GM12878 (cell line): ENCODE measurements around the gene ACACA. TPM values are rescaled to one million over a fixed set of nuclear protein-coding genes. Genes with fewer than 3 reads are reported as not detected.
A peak's percentile ranks its signal among the peaks of the same experiment; 100 is the strongest.

Experiments
- ATAC-seq: fragments of 200-7000 bp; cut with Tn5 transposase; 3 replicates; pipeline ENCODE4 v1.9.1; 2020; ENCODE audit warnings: mild to moderate bottlenecking, moderate library complexity
- BruUV-seq: library from RNA; stranded (reverse); fragments of 400-500 nt; replicated peaks from 2 replicates; lab custom pipeline; 2021; lab: Mats Ljungman, UMichigan
- CTCF ChIA-PET: fragments of 300-600 bp; sonication (Branson Sonifier 250); formaldehyde crosslinking; extraction: SDS; loops from one replicate; lab custom pipeline; 2021; ENCODE audit warnings: inconsistent platforms; lab: Yijun Ruan, JAX
- POLR2A ChIA-PET: fragments of 350-600 bp; formaldehyde crosslinking; extraction: SDS; loops from one replicate; lab custom pipeline; 2021; ENCODE audit warnings: inconsistent platforms; lab: Charles Lee
- RAD21 ChIA-PET: fragments of 300-600 bp; sonication (Branson Sonifier 250); formaldehyde crosslinking; loops from one replicate; lab custom pipeline; 2023; ENCODE audit warnings: antibody characterized with exemption; ENCODE audit not compliant: unreplicated experiment; lab: Charles Lee
- SMC1A ChIA-PET: fragments of 300-600 bp; sonication (Branson Sonifier 250); formaldehyde crosslinking; loops from one replicate; lab custom pipeline; 2023; ENCODE audit not compliant: unreplicated experiment, uncharacterized antibody; lab: Charles Lee
- DNase-seq: peaks from one replicate; pipeline ENCODE4 v3.0.0-alpha.2; 2011; ENCODE audit warnings: low read depth, low spot score
- FAIRE-seq: peaks from 3 replicates; lab custom pipeline; 2011; peaks lifted over from hg19 to GRCh38; lab: Jason Lieb, UNC
- H2AFZ ChIP-seq: 2 replicates; pipeline ENCODE4 v1.6.0; 2011; ENCODE audit warnings: low read depth, low read length, control low read depth; ENCODE audit not compliant: control insufficient read depth
- H3K27ac ChIP-seq: 2 replicates; pipeline ENCODE4 v1.5.1; 2011; ENCODE audit warnings: control low read depth; ENCODE audit not compliant: control insufficient read depth, insufficient read depth
- H3K27me3 ChIP-seq, 2 experiments: replicated peaks in 1 of 2; 2 replicates each; pipeline versions ENCODE4 v1.6.0 to v1.6.1; 2011; ENCODE audit warnings: low read length in 1 of 2; ENCODE audit not compliant: control insufficient read depth in 2 of 2, insufficient read depth in 2 of 2
- H3K36me3 ChIP-seq, 2 experiments: 2 replicates each; pipeline ENCODE4 v1.5.1; 2011; ENCODE audit warnings: low read length in 1 of 2; ENCODE audit not compliant: control insufficient read depth in 2 of 2, insufficient read depth in 2 of 2
- H3K4me1 ChIP-seq: 2 replicates; pipeline ENCODE4 v1.6.1; 2011; ENCODE audit warnings: mild to moderate bottlenecking, low read length, moderate library complexity, mixed read lengths; ENCODE audit not compliant: control insufficient read depth, insufficient read depth
- H3K4me2 ChIP-seq: 2 replicates; pipeline ENCODE4 v1.6.0; 2011; ENCODE audit warnings: control low read depth; ENCODE audit not compliant: control insufficient read depth, insufficient read depth
- H3K4me3 ChIP-seq: fragments of 200-600 bp; sonication (generic); 2 replicates; pipeline ENCODE4 v1.5.1; 2016
- H3K79me2 ChIP-seq: 2 replicates; pipeline ENCODE4 v1.6.0; 2011; ENCODE audit warnings: low read length; ENCODE audit not compliant: control insufficient read depth, insufficient read depth
- H3K9ac ChIP-seq: 2 replicates; pipeline ENCODE4 v1.8.0; 2011; ENCODE audit warnings: low read length, control low read depth, mixed read lengths; ENCODE audit not compliant: control insufficient read depth, insufficient read depth
- H3K9me3 ChIP-seq: replicated peaks from 3 replicates; pipeline ENCODE4 v1.5.1; 2011; ENCODE audit warnings: mild to moderate bottlenecking, low read length; ENCODE audit not compliant: control insufficient read depth, insufficient read depth
- H4K20me1 ChIP-seq: 2 replicates; pipeline ENCODE4 v1.6.0; 2011; ENCODE audit not compliant: control insufficient read depth, insufficient read depth
- CEBPB ChIP-seq, 2 experiments: fragments of 150-350 bp in 1 of 2; IDR thresholded peaks; 2 replicates each; pipeline ENCODE4 v1.6.1; 2012 to 2014; ENCODE audit warnings: low read depth in 2 of 2, low read length in 2 of 2, borderline replicate concordance in 1 of 2, inconsistent platforms in 1 of 2
- CREB1 ChIP-seq: IDR thresholded peaks from 2 replicates; pipeline ENCODE4 v1.6.1; 2012; ENCODE audit warnings: low read depth, mild to moderate bottlenecking, inconsistent platforms
- FOXK2 ChIP-seq: fragments of 450-650 bp; IDR thresholded peaks from 2 replicates; pipeline ENCODE4 v1.6.1; 2017; ENCODE audit warnings: mild to moderate bottlenecking, moderate library complexity
- HDGF ChIP-seq: fragments of 450-650 bp; IDR thresholded peaks from 2 replicates; pipeline ENCODE4 v1.6.1; 2016; ENCODE audit warnings: antibody characterized with exemption
- IKZF2 ChIP-seq, 2 experiments: fragments of 450-650 bp; IDR thresholded peaks; 2 replicates each; pipeline ENCODE4 v1.6.1; 2017; ENCODE audit warnings: mild to moderate bottlenecking in 2 of 2, moderate library complexity in 2 of 2
- MEF2B ChIP-seq: fragments of 450-650 bp; IDR thresholded peaks from 2 replicates; pipeline ENCODE4 v1.6.1; 2018; ENCODE audit warnings: mild to moderate bottlenecking, moderate library complexity; ENCODE audit not compliant: partially characterized antibody, poor library complexity, severe bottlenecking
- MXI1 ChIP-seq: fragments of 150-350 bp; IDR thresholded peaks from 2 replicates; pipeline ENCODE4 v1.6.1; 2011; ENCODE audit warnings: low read depth, mild to moderate bottlenecking, inconsistent platforms, low read length, improper control_type of control experiment
- POLR2AphosphoS5 ChIP-seq: IDR thresholded peaks from 2 replicates; pipeline ENCODE4 v1.6.1; 2011; ENCODE audit warnings: mild to moderate bottlenecking, low read length, inconsistent platforms
- RELA ChIP-seq: fragments of 450-650 bp; IDR thresholded peaks from 2 replicates; pipeline ENCODE4 v1.8.0; 2014; ENCODE audit warnings: borderline replicate concordance; ENCODE audit not compliant: partially characterized antibody
- SMARCA5 ChIP-seq: fragments of 450-650 bp; IDR thresholded peaks from 2 replicates; pipeline ENCODE4 v1.6.1; 2017; ENCODE audit warnings: mild to moderate bottlenecking
- SPI1 ChIP-seq: IDR thresholded peaks from 2 replicates; pipeline ENCODE4 v1.6.1; 2011; ENCODE audit warnings: low read depth, mild to moderate bottlenecking, low read length, moderate library complexity, borderline replicate concordance; ENCODE audit not compliant: insufficient read depth
- SUPT20H ChIP-seq: IDR thresholded peaks from 2 replicates; pipeline ENCODE4 v1.6.1; 2011; ENCODE audit warnings: low read depth, mild to moderate bottlenecking, low read length, moderate library complexity, borderline replicate concordance; ENCODE audit not compliant: control insufficient read depth
- ZBED1 ChIP-seq: IDR thresholded peaks from 2 replicates; pipeline ENCODE4 v1.6.1; 2016; ENCODE audit warnings: borderline replicate concordance
- ZNF217 ChIP-seq: fragments of 450-650 bp; IDR thresholded peaks from 2 replicates; pipeline ENCODE4 v1.6.1; 2017; ENCODE audit warnings: antibody characterized with exemption, mild to moderate bottlenecking
- ZSCAN29 ChIP-seq: fragments of 450-650 bp; IDR thresholded peaks from 2 replicates; pipeline ENCODE4 v1.6.1; 2017; ENCODE audit warnings: mild to moderate bottlenecking, moderate library complexity
- WGBS: methylation state at CpG from one replicate; pipeline ENCODE4 v1.1.6; 2016; ENCODE audit warnings: low lambda C conversion rate; ENCODE audit not compliant: insufficient replicate concordance, insufficient coverage; ENCODE audit errors: missing lambda C conversion rate; 5-methylcytosine and 5-hydroxymethylcytosine counted together
- in situ Hi-C: fragments of 300-500 bp; cut with MboI; formaldehyde crosslinking; loops from 9 replicates; pipeline ENCODE4 v1.14.3; 2018; ENCODE audit warnings: mixed read lengths
- intact Hi-C: fragments of 100-400 bp; cut with micrococcal nuclease; formaldehyde crosslinking; loops from one replicate; pipeline ENCODE4 v1.14.2; 2022; ENCODE audit not compliant: unreplicated experiment
- polyA plus RNA-seq, 11 experiments: library from polyadenylated mRNA; depleted of rRNA in 4 of 11; unstranded in 6 of 11; stranded (reverse) in 5 of 11; fragments of >200 nt; fragmentation: Nextera tagmentation in 4 of 11; fragmentation: Illumina TruSeq in 1 of 11; extraction: Ambion mirVana in 4 of 11; extraction: Trizol in 1 of 11; gene quantifications; 1 replicate in 1 of 11; 2 replicates in 10 of 11; pipeline versions ENCODE4 v1.2.1 to v1.2.3, GENCODE V29; 2011 to 2016; ENCODE audit warnings: inconsistent platforms in 2 of 11, missing spikeins in 2 of 11, low read depth in 1 of 11
- total RNA-seq, 4 experiments: library from RNA; depleted of rRNA in 3 of 4; stranded (reverse); fragments of >200 nt in 3 of 4; fragmentation: Illumina TruSeq in 1 of 4; extraction: Trizol in 1 of 4; gene quantifications; 2 replicates each; pipeline versions ENCODE4 v1.2.1 to v1.2.3, GENCODE V29; 2013 to 2021
- TF ChIP-seq, protein P1 (sequence below): IDR thresholded peaks from 2 replicates; pipeline ENCODE4 v1.6.1; 2011; ENCODE audit warnings: mild to moderate bottlenecking, low read depth, low read length, moderate library complexity; ENCODE audit not compliant: insufficient replicate concordance
- TF ChIP-seq, protein P2 (sequence below): IDR thresholded peaks from 2 replicates; pipeline ENCODE4 v1.6.1; 2011; ENCODE audit warnings: borderline replicate concordance, low read depth, mild to moderate bottlenecking, moderate library complexity, low read length; ENCODE audit not compliant: insufficient read depth, poor library complexity, severe bottlenecking

ACACA gene
- total and polyA plus RNA-seq, 10 of the 15 experiments (the other 5 are each of a cell fraction or from before 2014, with no cell fraction given), result 12.9 to 74.2 (median 32.0) TPM

DNA sequence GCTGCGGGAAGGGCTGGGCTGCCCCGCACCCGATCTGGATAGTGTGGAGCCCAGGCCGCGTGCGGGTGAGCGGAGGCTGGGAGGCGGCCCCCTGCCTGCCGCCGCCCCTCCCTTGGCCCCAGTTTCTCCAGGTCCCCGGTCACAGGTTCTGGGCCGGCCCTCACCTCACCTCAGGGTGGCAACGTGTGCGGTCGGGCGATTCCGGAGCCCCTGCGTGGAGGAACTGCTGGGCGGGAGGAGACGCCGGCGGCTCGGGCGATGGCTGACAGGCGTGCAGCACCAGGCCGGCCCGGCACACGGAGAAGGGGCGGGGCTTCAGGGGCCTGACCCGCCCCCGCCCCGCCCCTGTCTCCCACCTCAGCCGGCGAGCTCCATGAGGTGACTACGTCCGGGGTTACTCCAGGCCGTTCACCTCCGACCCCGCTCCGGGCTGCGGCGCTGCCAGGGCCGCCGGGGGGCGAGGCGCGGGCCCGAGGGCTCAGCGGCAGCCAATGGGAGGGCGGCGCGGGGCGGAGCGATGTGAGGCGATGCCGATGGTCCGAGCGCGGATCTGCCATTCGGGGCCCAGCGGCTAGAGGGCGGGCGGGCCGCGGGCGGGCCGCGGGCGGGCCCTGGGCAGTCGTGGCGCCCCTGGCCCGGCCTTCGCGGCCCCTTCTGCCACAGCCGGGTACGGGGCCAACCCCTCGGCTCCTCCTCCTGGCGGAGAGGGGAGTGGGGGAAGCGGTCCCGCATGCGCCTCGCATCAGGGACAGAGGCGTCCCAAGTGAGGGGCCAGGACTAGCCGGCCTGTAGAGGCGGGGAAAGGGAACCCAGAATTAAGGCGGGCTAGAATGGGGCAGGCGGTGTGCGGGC lies 47.6 kb downstream of the ACACA start (continued):
- TF ChIP-seq POLR2AphosphoS5 (peak; percentile 38; the same call in 1 of the 2 replicates), FOXK2 (no peak), IKZF2 (IDR thresholded peaks at IDR 0.05) (0 out of 4 replicates have a peak, but pooled peaks of 1 of the 2 experiments have one; percentile 34), SUPT20H (no peak), SMARCA5 (0 out of 2 replicates have a peak, but pooled peaks have one; percentile 32), CREB1 (no peak), MEF2B (no peak), ZBED1 (no peak), SPI1 (no peak)
- TF ChIP-seq, all 136 proteins: peak for 30

DNA sequence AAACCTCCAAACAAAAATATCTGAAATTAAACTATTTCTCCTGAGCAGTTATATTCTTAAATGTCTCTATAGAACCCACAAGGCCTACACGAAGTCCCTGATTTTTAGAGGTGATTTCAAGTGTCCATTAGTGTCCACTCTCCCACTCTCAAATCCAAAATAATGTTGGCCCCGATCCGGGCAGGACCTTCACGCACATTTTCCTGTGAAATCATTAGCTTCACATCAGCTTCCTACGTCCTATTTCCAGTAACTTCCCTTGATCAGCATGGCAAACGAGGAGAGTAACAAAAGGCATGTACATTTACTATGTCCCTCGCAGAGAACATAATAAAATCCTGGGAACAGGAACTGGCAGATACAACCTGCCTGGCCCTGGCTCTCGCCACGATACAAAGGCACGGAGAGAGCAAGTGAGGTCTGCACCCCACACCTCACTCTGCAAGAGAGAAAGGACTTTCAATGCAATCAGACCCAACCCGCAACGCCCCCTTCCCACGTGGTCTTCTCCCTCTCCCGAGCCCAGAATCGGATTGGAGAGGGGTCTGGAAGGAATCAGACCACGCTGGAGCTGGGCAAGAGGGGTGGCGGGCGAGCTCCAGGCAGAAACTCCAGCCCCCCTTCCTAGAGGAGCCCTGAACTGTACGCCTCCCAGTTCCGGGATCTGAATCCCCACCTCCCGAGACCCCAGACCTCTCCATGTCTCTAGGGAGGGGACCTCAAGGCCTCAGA lies 48.4 kb downstream of the ACACA start:
- RAD21 ChIA-PET, result interaction anchor here (2.7 kb wide), 1 partner anchor 15 kb away, joined by 12 read pairs; no protein-coding TSS in a partner anchor
- H3K9me3 ChIP-seq, result no peaks in the 10 kb centered on the region
- no peaks in the 10 kb centered on the region for H3K27me3 ChIP-seq
- H3K4me2 ChIP-seq, result peak overlapping the region; percentile 98
- WGBS, result under 1% methylated on average over 20 of the region's 21 CpGs
- POLR2A ChIA-PET, result interaction anchor here (0.6 to 1.1 kb wide), 6 partner anchors 8 to 123 kb away, joined by 3 to 7 read pairs (median 4); partner anchors contain the start of genes ACACA and TADA2A
- no peak for DNase-seq
- in situ Hi-C loops, result no loop called here
- H3K36me3 ChIP-seq, result peaks cover 0 to 2% of the 10 kb centered on the region in 2 experiments; a peak in 3 of 4 replicates
- H3K79me2 ChIP-seq, result peaks cover 33% of the 10 kb centered on the region
- intact Hi-C loops, result loop anchor here (5.0 to 10.0 kb wide), 2 partner anchors 49 to 413 kb away; partner anchors contain the start of genes AATF, ACACA and TADA2A
- H3K27ac ChIP-seq, result peak overlapping the region; percentile 21
- CTCF ChIA-PET, result interaction anchor here (0.6 to 2.4 kb wide), 3 partner anchors 10 to 39 kb away, joined by 3 to 8 read pairs (median 6); no protein-coding TSS in a partner anchor
- peak overlapping the region; percentile 86 for H3K9ac ChIP-seq
- SMC1A ChIA-PET, result interaction anchor here (0.6 to 0.7 kb wide), 5 partner anchors 13 to 83 kb away, joined by 3 to 4 read pairs (median 3); no protein-coding TSS in a partner anchor
- ATAC-seq, result peak; percentile 52
- no peak for FAIRE-seq
- no peaks in the 10 kb centered on the region for H4K20me1 ChIP-seq
- no TSS peak for BruUV-seq
- peak overlapping the region; percentile 82 for H2AFZ ChIP-seq
- peak overlapping the region; percentile 78 for H3K4me3 ChIP-seq
- peaks cover 12% of the 10 kb centered on the region for H3K4me1 ChIP-seq
- no peak for TF ChIP-seq ZSCAN29
- 0 out of 2 replicates have a peak, but pooled peaks have one; percentile 57 for TF ChIP-seq HDGF
- TF ChIP-seq, protein P1, sequence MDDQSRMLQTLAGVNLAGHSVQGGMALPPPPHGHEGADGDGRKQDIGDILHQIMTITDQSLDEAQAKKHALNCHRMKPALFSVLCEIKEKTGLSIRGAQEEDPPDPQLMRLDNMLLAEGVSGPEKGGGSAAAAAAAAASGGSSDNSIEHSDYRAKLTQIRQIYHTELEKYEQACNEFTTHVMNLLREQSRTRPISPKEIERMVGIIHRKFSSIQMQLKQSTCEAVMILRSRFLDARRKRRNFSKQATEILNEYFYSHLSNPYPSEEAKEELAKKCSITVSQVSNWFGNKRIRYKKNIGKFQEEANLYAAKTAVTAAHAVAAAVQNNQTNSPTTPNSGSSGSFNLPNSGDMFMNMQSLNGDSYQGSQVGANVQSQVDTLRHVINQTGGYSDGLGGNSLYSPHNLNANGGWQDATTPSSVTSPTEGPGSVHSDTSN, result no peak
- peak; percentile 9; the same call in 1 of the 2 replicates for TF ChIP-seq MXI1
- TF ChIP-seq CEBPB (IDR thresholded peaks at IDR 0.05; ENCODE audit: borderline replicate concordance in 1 of 2, low read depth in 2 of 2, low read length in 2 of 2), result no peak
- no peak for TF ChIP-seq ZNF217
- TF ChIP-seq, protein P2, sequence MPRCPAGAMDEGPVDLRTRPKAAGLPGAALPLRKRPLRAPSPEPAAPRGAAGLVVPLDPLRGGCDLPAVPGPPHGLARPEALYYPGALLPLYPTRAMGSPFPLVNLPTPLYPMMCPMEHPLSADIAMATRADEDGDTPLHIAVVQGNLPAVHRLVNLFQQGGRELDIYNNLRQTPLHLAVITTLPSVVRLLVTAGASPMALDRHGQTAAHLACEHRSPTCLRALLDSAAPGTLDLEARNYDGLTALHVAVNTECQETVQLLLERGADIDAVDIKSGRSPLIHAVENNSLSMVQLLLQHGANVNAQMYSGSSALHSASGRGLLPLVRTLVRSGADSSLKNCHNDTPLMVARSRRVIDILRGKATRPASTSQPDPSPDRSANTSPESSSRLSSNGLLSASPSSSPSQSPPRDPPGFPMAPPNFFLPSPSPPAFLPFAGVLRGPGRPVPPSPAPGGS, result peak; percentile 14
- no peak for TF ChIP-seq RELA
